Fibroblast of pulmonary artery (primary cell): ENCODE results near the gene ADAMTSL3.

ENCODE experiments used
- DNase-seq: peaks from one replicate; pipeline ENCODE4 v3.0.0-alpha.2; 2010; ENCODE audit warnings: low read depth
- H3K4me3 ChIP-seq: replicated peaks from 2 replicates; pipeline ENCODE4 v1.5.1; 2011; ENCODE audit warnings: low read depth, mild to moderate bottlenecking, control low read depth, low read length, moderate library complexity
- CTCF ChIP-seq: IDR thresholded peaks from 2 replicates; pipeline ENCODE4 v1.5.1; 2011; ENCODE audit warnings: mild to moderate bottlenecking, control low read depth, low read length, inconsistent platforms; ENCODE audit errors: missing control alignments

ADAMTSL3 gene

GRCh38 chr15:83690676-83691075 lies 36.8 kb downstream of the ADAMTSL3 start:
- H3K4me3 ChIP-seq: no peak overlapping the region
- TF ChIP-seq CTCF: no peak
- DNase-seq: no peak

- no peak overlapping the region for H3K4me3 ChIP-seq
Observed at GRCh38 chr15:83692746-83693581, 39.0 kb downstream of the ADAMTSL3 start.

GRCh38 chr15:83694015-83694414 lies 40.1 kb downstream of the ADAMTSL3 start:
- no peak for TF ChIP-seq CTCF
- DNase-seq: peak; percentile 62
- no peak overlapping the region for H3K4me3 ChIP-seq

More at GRCh38 chr15:83692746-83693581, 39.0 kb downstream of the ADAMTSL3 start:
- no peak for DNase-seq
- TF ChIP-seq CTCF: no peak

- TF ChIP-seq CTCF: no peak
- no peak overlapping the region for H3K4me3 ChIP-seq
- DNase-seq: no peak
Observed at GRCh38 chr15:83694536-83694935, 40.6 kb downstream of the ADAMTSL3 start.

- DNase-seq: no peak
- no peak for TF ChIP-seq CTCF
Observed at GRCh38 chr15:83695246-83695645, 41.3 kb downstream of the ADAMTSL3 start.

GRCh38 chr15:83695901-83696425 lies 42.0 kb downstream of the ADAMTSL3 start:
- H3K4me3 ChIP-seq: no peak overlapping the region
- TF ChIP-seq CTCF: no peak
- no peak for DNase-seq

More at GRCh38 chr15:83695246-83695645, 41.3 kb downstream of the ADAMTSL3 start:
- H3K4me3 ChIP-seq: no peak overlapping the region

GRCh38 chr15:83697716-83698115 lies 43.8 kb downstream of the ADAMTSL3 start:
- no peak overlapping the region for H3K4me3 ChIP-seq
- TF ChIP-seq CTCF: no peak
- DNase-seq: no peak
